ENCODE measurements around the gene ITSN1.

Gene ITSN1

GRCh38 chr21:33753886-33754285, 111.6 kb downstream of the ITSN1 start:
- no peak overlapping the region for H3K4me3 ChIP-seq (ENCODE audit: low read length)
- TF ChIP-seq, protein P1, sequence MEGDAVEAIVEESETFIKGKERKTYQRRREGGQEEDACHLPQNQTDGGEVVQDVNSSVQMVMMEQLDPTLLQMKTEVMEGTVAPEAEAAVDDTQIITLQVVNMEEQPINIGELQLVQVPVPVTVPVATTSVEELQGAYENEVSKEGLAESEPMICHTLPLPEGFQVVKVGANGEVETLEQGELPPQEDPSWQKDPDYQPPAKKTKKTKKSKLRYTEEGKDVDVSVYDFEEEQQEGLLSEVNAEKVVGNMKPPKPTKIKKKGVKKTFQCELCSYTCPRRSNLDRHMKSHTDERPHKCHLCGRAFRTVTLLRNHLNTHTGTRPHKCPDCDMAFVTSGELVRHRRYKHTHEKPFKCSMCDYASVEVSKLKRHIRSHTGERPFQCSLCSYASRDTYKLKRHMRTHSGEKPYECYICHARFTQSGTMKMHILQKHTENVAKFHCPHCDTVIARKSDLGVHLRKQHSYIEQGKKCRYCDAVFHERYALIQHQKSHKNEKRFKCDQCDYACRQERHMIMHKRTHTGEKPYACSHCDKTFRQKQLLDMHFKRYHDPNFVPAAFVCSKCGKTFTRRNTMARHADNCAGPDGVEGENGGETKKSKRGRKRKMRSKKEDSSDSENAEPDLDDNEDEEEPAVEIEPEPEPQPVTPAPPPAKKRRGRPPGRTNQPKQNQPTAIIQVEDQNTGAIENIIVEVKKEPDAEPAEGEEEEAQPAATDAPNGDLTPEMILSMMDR (conservative IDR thresholded peaks at IDR 0.05; ENCODE audit: low read depth, low read length), result no peak
- no peak for DNase-seq (ENCODE audit: low read depth)

DNA sequence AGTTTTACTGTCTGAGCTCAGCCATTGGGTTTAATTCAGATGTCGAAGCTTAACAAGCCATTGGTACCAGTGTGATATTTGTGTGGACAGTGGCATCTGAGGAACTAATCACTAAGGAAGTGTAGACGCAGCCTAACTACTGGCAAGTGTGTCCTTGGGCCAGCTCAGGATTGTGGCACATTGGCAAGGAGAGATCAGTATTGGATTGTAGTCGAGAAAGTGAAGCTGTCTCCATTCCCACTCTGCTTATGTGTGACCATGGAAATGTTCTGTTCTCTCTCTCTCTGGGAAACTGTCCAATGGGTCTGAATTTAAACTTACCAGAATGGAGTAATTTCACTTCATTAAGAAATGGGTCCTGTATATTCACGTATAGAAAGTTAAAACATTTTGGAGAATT, 112.2 kb downstream of the ITSN1 start:
- DNase-seq (ENCODE audit: low read depth), result no peak
- TF ChIP-seq, protein P1 (conservative IDR thresholded peaks at IDR 0.05; ENCODE audit: low read depth, low read length), result no peak
- H3K4me3 ChIP-seq (ENCODE audit: low read length), result no peak overlapping the region

DNA sequence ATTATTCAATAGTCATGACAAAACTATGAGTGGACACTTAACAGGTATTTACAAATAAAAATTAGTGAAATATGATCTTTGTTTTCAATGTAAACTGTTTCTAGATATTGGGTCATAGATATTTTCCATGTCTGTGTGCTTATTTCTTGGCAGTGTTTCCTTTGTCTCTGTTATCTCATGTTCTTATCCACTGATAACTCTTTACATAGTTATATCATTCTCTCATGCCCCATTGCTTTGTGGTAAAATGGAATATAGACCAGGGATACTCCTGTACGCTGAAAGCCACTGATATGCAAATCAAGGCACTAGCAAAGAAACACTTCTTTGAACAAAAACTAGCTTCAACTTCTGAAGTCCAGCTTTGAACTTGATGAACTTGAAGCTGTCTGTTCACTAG, 113.1 kb downstream of the ITSN1 start:
- TF ChIP-seq, protein P1 (conservative IDR thresholded peaks at IDR 0.05; ENCODE audit: low read depth, low read length), result no peak
- H3K4me3 ChIP-seq (ENCODE audit: low read length), result no peak overlapping the region
- no peak for DNase-seq (ENCODE audit: low read depth)

- peak; percentile 30 for DNase-seq (ENCODE audit: low read depth)
- no peak overlapping the region for H3K4me3 ChIP-seq (ENCODE audit: low read length)
- TF ChIP-seq, protein P1 (conservative IDR thresholded peaks at IDR 0.05; ENCODE audit: low read depth, low read length), result no peak
These were observed 118.5 kb downstream of the ITSN1 start for GRCh38 chr21:33760641-33761440.

DNA sequence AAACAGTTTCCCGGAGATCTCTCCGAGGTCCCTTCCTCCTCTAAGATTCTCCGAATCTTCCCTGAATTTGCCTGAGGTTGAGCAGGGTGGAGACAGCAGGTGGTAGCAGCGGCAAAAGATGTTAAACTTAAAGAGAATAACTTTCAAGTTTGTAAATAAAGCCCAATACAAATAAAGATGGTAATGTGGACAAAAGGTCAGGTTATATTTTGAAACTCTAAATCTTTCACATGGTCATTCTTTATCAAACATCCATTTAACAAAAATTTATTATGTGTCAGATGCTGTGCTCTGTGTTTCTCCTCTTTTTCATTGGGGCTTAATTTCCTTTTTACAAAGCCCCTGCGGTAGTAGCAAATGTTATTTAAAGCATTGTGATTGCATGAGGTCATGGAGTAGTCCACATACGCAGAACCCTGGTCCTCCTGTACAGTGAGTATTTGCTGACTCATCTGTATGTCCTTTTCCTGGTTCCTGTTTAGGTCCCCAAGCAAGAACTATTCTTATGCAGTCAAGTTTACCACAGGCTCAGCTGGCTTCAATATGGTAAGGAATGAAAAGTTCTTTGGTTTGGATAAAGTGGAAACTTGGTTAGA, 119.2 kb downstream of the ITSN1 start:
- peak; percentile 94 for DNase-seq (ENCODE audit: low read depth)
- no peak overlapping the region for H3K4me3 ChIP-seq (ENCODE audit: low read length)

GRCh38 chr21:33762803-33763581, 120.7 kb downstream of the ITSN1 start:
- H3K4me3 ChIP-seq (ENCODE audit: low read length), result no peak overlapping the region
- DNase-seq (ENCODE audit: low read depth), result peak; percentile 32
- TF ChIP-seq, protein P1 (conservative IDR thresholded peaks at IDR 0.05; ENCODE audit: low read depth, low read length), result no peak

More for the DNA sequence above, 119.2 kb downstream of the ITSN1 start:
- TF ChIP-seq, protein P1 (conservative IDR thresholded peaks at IDR 0.05; ENCODE audit: low read depth, low read length), result no peak

Data from retinal pigment epithelial cell (primary cell).